HepG2 (cell line): ENCODE data around the gene UST. TPM values are rescaled to one million over a fixed set of nuclear protein-coding genes. Genes with fewer than 3 reads are reported as not detected.

Source experiments
- ERF ChIP-seq: IDR thresholded peaks from 2 replicates; pipeline ENCODE4 v1.6.1; 2018; ENCODE audit warnings: missing biosample characterization, missing genetic modification reagents
- HNRNPH1 ChIP-seq: fragments of 200-400 bp; formaldehyde crosslinking; optimal IDR thresholded peaks from 2 replicates; pipeline ENCODE3; 2017; ENCODE audit warnings: mild to moderate bottlenecking, low read depth, low read length
- NFE2L1 ChIP-seq: sonication (generic); formaldehyde crosslinking; IDR thresholded peaks from 2 replicates; pipeline ENCODE4 v1.4.0; 2020; ENCODE audit warnings: missing genetic modification reagents, mild to moderate bottlenecking, borderline replicate concordance
- PLRG1 ChIP-seq: fragments of 450-650 bp; conservative IDR thresholded peaks from 2 replicates; pipeline ENCODE4 v1.6.1; 2016
- PPARG ChIP-seq: conservative IDR thresholded peaks from 2 replicates; pipeline ENCODE4 v1.6.1; 2016; ENCODE audit warnings: missing biosample characterization, missing genetic modification reagents
- RAD21 ChIP-seq: fragments of 450-650 bp; formaldehyde crosslinking; IDR thresholded peaks from 2 replicates; pipeline ENCODE4 v1.5.0; 2020; ENCODE audit warnings: mild to moderate bottlenecking
- RFX5 ChIP-seq: IDR thresholded peaks from 2 replicates; pipeline ENCODE4 v1.6.1; 2011; ENCODE audit warnings: low read depth, low read length, improper control_type of control experiment
- SMAD3 ChIP-seq: sonication (generic); formaldehyde crosslinking; IDR thresholded peaks from 2 replicates; pipeline ENCODE4 v1.4.0; 2020; ENCODE audit warnings: missing genetic modification reagents
- SYNCRIP ChIP-seq: fragments of 200-400 bp; formaldehyde crosslinking; IDR thresholded peaks from 2 replicates; pipeline ENCODE4 v1.6.1; 2018; ENCODE audit warnings: mild to moderate bottlenecking, low read depth, low read length; ENCODE audit not compliant: insufficient read depth
- TARDBP ChIP-seq: sonication (generic); formaldehyde crosslinking; IDR thresholded peaks from 2 replicates; pipeline ENCODE4 v1.8.0; 2022; ENCODE audit warnings: mild to moderate bottlenecking, missing genetic modification reagents
- TBL1XR1 ChIP-seq: fragments of 150-350 bp; IDR thresholded peaks from 2 replicates; pipeline ENCODE4 v1.6.1; 2014; ENCODE audit warnings: borderline replicate concordance, low read length; ENCODE audit not compliant: partially characterized antibody
- TSC22D2 ChIP-seq: sonication (generic); formaldehyde crosslinking; IDR thresholded peaks from 2 replicates; pipeline ENCODE4 v1.5.1; 2020; ENCODE audit warnings: missing genetic modification reagents, mild to moderate bottlenecking, borderline replicate concordance
- ZNF12 ChIP-seq: sonication (generic); formaldehyde crosslinking; IDR thresholded peaks from 2 replicates; pipeline ENCODE4 v1.5.0; 2020; ENCODE audit warnings: missing genetic modification reagents
- ZNF24 ChIP-seq: fragments of 450-650 bp; IDR thresholded peaks from 2 replicates; pipeline ENCODE4 v1.6.1; 2017; ENCODE audit warnings: antibody characterized with exemption, mild to moderate bottlenecking
- ZNF33A ChIP-seq: sonication (generic); formaldehyde crosslinking; IDR thresholded peaks from 2 replicates; pipeline ENCODE4 v1.5.1; 2020; ENCODE audit warnings: missing genetic modification reagents, mild to moderate bottlenecking, moderate library complexity, borderline replicate concordance
- ZNF766 ChIP-seq: sonication (generic); formaldehyde crosslinking; IDR thresholded peaks from 2 replicates; pipeline ENCODE4 v1.5.0; 2020; ENCODE audit warnings: missing genetic modification reagents, borderline replicate concordance
- ZNF773 ChIP-seq: sonication (generic); formaldehyde crosslinking; IDR thresholded peaks from 2 replicates; pipeline ENCODE4 v1.4.0; 2020; ENCODE audit warnings: missing genetic modification reagents, borderline replicate concordance
- polyA plus RNA-seq, 8 experiments: library from polyadenylated mRNA; depleted of rRNA in 3 of 8; stranded (reverse) in 7 of 8; unstranded in 1 of 8; fragments of >200 nt; fragmentation: Illumina TruSeq in 4 of 8; extraction: Trizol in 4 of 8; gene quantifications; 2 replicates each; pipeline versions ENCODE4 v1.2.1 to v1.2.3, GENCODE V29; 2011 to 2016; ENCODE audit warnings: low read depth in 4 of 8, missing spikeins in 1 of 8, mixed read lengths in 1 of 8; ENCODE audit not compliant: insufficient read depth in 1 of 8
- total RNA-seq, 5 experiments: library from RNA; depleted of rRNA; stranded (reverse); fragments of >200 nt; fragmentation: Illumina TruSeq; extraction: Trizol; gene quantifications; 2 replicates each; pipeline ENCODE4 v1.2.3, GENCODE V29; 2016; ENCODE audit warnings: low read depth in 1 of 5
- TF ChIP-seq, protein P1 (sequence below): sonication (generic); formaldehyde crosslinking; IDR thresholded peaks from 2 replicates; pipeline ENCODE4 v1.9.0; 2022; ENCODE audit warnings: missing genetic modification reagents, mild to moderate bottlenecking, borderline replicate concordance
- TF ChIP-seq, protein P2 (sequence below): sonication (generic); formaldehyde crosslinking; IDR thresholded peaks from 2 replicates; pipeline ENCODE4 v1.4.0; 2020; ENCODE audit warnings: missing genetic modification reagents, borderline replicate concordance
- TF ChIP-seq, protein P3 (sequence below): sonication (generic); formaldehyde crosslinking; IDR thresholded peaks from one replicate; pipeline ENCODE4 v1.5.1; 2020; ENCODE audit warnings: mild to moderate bottlenecking, missing genetic modification reagents; ENCODE audit errors: not compliant biosample characterization

The UST gene
- total and polyA plus RNA-seq, 2 of the 13 experiments (the other 11 are each of a cell fraction or from before 2014, with no cell fraction given) = 0.27 TPM; not detected in 1

DNA sequence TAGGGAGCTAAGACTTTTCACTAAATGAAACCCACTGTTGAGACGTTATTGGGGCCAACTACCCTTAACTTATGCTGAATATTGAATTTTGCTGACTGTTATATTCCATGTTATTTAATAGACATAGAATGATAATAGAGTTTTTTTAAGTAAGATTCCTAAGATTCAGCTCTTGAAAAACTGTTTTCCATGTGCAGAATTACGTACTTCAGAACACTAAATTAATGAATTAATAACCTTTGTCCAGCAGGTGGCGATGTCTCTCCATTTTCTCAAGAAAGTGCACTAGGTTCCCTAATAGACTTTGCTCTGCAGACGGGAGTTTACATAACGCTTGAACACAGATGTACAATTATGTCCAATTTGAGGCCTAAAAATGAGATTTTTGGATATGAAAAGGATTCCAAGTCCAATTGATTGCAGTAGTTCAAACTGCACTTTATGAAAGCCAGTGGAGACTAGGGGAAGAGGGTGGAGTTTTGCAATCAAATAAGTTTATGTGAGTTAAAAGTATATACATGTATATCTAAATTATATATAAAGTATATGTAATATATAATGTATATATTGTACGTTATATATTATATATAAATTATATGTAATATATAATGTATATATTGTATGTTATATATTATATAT, 282.1 kb downstream of the UST start (continued):
- TF ChIP-seq, protein P1, sequence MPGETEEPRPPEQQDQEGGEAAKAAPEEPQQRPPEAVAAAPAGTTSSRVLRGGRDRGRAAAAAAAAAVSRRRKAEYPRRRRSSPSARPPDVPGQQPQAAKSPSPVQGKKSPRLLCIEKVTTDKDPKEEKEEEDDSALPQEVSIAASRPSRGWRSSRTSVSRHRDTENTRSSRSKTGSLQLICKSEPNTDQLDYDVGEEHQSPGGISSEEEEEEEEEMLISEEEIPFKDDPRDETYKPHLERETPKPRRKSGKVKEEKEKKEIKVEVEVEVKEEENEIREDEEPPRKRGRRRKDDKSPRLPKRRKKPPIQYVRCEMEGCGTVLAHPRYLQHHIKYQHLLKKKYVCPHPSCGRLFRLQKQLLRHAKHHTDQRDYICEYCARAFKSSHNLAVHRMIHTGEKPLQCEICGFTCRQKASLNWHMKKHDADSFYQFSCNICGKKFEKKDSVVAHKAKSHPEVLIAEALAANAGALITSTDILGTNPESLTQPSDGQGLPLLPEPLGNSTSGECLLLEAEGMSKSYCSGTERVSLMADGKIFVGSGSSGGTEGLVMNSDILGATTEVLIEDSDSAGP (CRISPR knock-in tag) = no peak
- no peak for TF ChIP-seq HNRNPH1
- TF ChIP-seq ZNF773 (CRISPR knock-in tag) = no peak
- no peak for TF ChIP-seq PLRG1
- 0 out of 2 replicates have a peak, but pooled peaks have one; percentile 34 for TF ChIP-seq PPARG (CRISPR knock-in tag)
- TF ChIP-seq TARDBP = peak; percentile 54; the same call in 1 of the 2 replicates
- TF ChIP-seq, protein P2, sequence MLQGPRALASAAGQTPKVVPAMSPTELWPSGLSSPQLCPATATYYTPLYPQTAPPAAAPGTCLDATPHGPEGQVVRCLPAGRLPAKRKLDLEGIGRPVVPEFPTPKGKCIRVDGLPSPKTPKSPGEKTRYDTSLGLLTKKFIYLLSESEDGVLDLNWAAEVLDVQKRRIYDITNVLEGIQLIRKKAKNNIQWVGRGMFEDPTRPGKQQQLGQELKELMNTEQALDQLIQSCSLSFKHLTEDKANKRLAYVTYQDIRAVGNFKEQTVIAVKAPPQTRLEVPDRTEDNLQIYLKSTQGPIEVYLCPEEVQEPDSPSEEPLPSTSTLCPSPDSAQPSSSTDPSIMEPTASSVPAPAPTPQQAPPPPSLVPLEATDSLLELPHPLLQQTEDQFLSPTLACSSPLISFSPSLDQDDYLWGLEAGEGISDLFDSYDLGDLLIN (CRISPR knock-in tag) = no peak
- no peak for TF ChIP-seq NFE2L1 (CRISPR knock-in tag)
- peak; percentile 73; the same call in 1 of the 2 replicates for TF ChIP-seq ZNF24
- no peak for TF ChIP-seq SMAD3 (CRISPR knock-in tag)
- TF ChIP-seq RAD21 (CRISPR knock-in tag) = peak; percentile 91
- TF ChIP-seq SYNCRIP = no peak
- TF ChIP-seq, protein P3, sequence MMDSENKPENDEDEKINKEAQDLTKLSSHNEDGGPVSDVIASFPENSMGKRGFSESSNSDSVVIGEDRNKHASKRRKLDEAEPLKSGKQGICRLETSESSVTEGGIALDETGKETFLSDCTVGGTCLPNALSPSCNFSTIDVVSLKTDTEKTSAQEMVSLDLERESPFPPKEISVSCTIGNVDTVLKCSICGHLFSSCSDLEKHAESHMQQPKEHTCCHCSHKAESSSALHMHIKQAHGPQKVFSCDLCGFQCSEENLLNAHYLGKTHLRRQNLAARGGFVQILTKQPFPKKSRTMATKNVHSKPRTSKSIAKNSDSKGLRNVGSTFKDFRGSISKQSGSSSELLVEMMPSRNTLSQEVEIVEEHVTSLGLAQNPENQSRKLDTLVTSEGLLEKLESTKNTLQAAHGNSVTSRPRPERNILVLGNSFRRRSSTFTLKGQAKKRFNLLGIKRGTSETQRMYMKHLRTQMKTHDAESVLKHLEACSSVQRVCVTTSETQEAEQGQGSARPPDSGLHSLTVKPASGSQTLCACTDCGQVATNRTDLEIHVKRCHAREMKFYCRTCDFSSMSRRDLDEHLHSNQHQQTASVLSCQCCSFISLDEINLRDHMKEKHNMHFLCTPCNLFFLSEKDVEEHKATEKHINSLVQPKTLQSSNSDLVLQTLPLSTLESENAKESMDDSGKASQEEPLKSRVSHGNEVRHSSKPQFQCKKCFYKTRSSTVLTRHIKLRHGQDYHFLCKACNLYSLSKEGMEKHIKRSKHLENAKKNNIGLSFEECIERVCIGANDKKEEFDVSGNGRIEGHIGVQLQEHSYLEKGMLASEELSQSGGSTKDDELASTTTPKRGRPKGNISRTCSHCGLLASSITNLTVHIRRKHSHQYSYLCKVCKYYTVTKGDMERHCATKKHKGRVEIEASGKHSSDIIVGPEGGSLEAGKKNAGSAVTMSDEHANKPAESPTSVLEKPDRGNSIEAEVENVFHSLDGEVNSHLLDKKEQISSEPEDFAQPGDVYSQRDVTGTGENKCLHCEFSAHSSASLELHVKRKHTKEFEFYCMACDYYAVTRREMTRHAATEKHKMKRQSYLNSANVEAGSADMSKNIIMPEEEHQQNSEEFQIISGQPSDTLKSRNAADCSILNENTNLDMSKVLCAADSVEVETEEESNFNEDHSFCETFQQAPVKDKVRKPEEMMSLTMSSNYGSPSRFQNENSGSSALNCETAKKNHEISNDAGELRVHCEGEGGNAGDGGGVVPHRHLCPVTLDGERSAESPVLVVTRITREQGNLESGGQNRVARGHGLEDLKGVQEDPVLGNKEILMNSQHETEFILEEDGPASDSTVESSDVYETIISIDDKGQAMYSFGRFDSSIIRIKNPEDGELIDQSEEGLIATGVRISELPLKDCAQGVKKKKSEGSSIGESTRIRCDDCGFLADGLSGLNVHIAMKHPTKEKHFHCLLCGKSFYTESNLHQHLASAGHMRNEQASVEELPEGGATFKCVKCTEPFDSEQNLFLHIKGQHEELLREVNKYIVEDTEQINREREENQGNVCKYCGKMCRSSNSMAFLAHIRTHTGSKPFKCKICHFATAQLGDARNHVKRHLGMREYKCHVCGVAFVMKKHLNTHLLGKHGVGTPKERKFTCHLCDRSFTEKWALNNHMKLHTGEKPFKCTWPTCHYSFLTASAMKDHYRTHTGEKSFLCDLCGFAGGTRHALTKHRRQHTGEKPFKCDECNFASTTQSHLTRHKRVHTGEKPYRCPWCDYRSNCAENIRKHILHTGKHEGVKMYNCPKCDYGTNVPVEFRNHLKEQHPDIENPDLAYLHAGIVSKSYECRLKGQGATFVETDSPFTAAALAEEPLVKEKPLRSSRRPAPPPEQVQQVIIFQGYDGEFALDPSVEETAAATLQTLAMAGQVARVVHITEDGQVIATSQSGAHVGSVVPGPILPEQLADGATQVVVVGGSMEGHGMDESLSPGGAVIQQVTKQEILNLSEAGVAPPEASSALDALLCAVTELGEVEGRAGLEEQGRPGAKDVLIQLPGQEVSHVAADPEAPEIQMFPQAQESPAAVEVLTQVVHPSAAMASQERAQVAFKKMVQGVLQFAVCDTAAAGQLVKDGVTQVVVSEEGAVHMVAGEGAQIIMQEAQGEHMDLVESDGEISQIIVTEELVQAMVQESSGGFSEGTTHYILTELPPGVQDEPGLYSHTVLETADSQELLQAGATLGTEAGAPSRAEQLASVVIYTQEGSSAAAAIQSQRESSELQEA (CRISPR knock-in tag) = no peak
- TF ChIP-seq TSC22D2 = no peak
- no peak for TF ChIP-seq ZNF766 (CRISPR knock-in tag)
- TF ChIP-seq TBL1XR1 = peak; percentile 22
- no peak for TF ChIP-seq ERF (CRISPR knock-in tag)
- TF ChIP-seq ZNF12 (CRISPR knock-in tag) = no peak
- TF ChIP-seq RFX5 = no peak
- TF ChIP-seq ZNF33A = no peak
